H7 (cell line): ENCODE results near the gene NFIL3. TPM values are rescaled to one million over a fixed set of nuclear protein-coding genes. Genes with fewer than 3 reads are reported as not detected.
"Not testable (repeated sequence)": the region's sequence is repeated elsewhere in the genome, so short reads cannot be mapped to it uniquely, and the experiment has no call there.

ENCODE experiments used
- DNase-seq: peaks from one replicate; pipeline ENCODE4 v3.0.0; 2012
- H3K27me3 ChIP-seq: 2 replicates; pipeline ENCODE4 v1.6.0; 2011; ENCODE audit warnings: mild to moderate bottlenecking, low read length; ENCODE audit not compliant: control insufficient read depth, insufficient read depth
- H3K36me3 ChIP-seq: replicated peaks from 2 replicates; pipeline ENCODE4 v1.5.1; 2011; ENCODE audit warnings: low read length; ENCODE audit not compliant: control insufficient read depth, insufficient read depth
- H3K4me3 ChIP-seq: 2 replicates; pipeline ENCODE4 v1.5.1; 2011; ENCODE audit warnings: low read depth, mild to moderate bottlenecking, control low read depth, low read length, moderate library complexity; ENCODE audit not compliant: insufficient read depth
- total RNA-seq: library from RNA; depleted of rRNA; stranded (reverse); fragments of >200 nt; shearing (Covaris generic); gene quantifications from 2 replicates; pipeline ENCODE4 v1.2.3, GENCODE V29; 2014

Gene NFIL3
- total RNA-seq, 1 experiment from 2014 or later, result 5.0 TPM

- Histone ChIP-seq H3K27me3 (no peaks in the 10 kb centered on the region), H3K36me3 (no peaks in the 10 kb centered on the region), H3K4me3 (no peak overlapping the region)
- no peak for DNase-seq
Measured at GRCh38 chr9:91391818-91392217, 31.8 kb downstream of the NFIL3 start.

- Histone ChIP-seq H3K27me3 (no peaks in the 10 kb centered on the region), H3K4me3 (no peak overlapping the region), H3K36me3 (no peaks in the 10 kb centered on the region)
- no peak for DNase-seq
Measured at GRCh38 chr9:91391412-91391811, 32.2 kb downstream of the NFIL3 start.

GRCh38 chr9:91389686-91390085, 33.9 kb downstream of the NFIL3 start:
- not testable (repeated sequence) for H3K36me3 ChIP-seq, DNase-seq, H3K27me3 ChIP-seq, H3K4me3 ChIP-seq

- Histone ChIP-seq H3K27me3 (no peaks in the 10 kb centered on the region), H3K36me3 (no peaks in the 10 kb centered on the region), H3K4me3 (no peak overlapping the region)
- no peak for DNase-seq
Measured at GRCh38 chr9:91386765-91387164, 36.9 kb downstream of the NFIL3 start.

- Histone ChIP-seq H3K27me3 (no peaks in the 10 kb centered on the region), H3K4me3 (no peak overlapping the region), H3K36me3 (no peaks in the 10 kb centered on the region)
- DNase-seq, result no peak
Measured at GRCh38 chr9:91384954-91385353, 38.7 kb downstream of the NFIL3 start.

GRCh38 chr9:91383577-91383976, 40.1 kb downstream of the NFIL3 start:
- no peaks in the 10 kb centered on the region for H3K36me3 ChIP-seq
- H3K4me3 ChIP-seq, result no peak overlapping the region
- DNase-seq, result no peak
- no peaks in the 10 kb centered on the region for H3K27me3 ChIP-seq

GRCh38 chr9:91382298-91382697, 41.3 kb downstream of the NFIL3 start:
- DNase-seq, result no peak
- no peaks in the 10 kb centered on the region for H3K36me3 ChIP-seq
- no peaks in the 10 kb centered on the region for H3K27me3 ChIP-seq
- H3K4me3 ChIP-seq, result no peak overlapping the region

GRCh38 chr9:91379426-91379825, 44.2 kb downstream of the NFIL3 start:
- no peak for DNase-seq
- Histone ChIP-seq H3K27me3 (no peaks in the 10 kb centered on the region), H3K4me3 (no peak overlapping the region), H3K36me3 (no peaks in the 10 kb centered on the region)

GRCh38 chr9:91378695-91379127, 44.9 kb downstream of the NFIL3 start:
- DNase-seq, result no peak
- H3K36me3 ChIP-seq, result no peaks in the 10 kb centered on the region
- H3K4me3 ChIP-seq, result no peak overlapping the region
- no peaks in the 10 kb centered on the region for H3K27me3 ChIP-seq

GRCh38 chr9:91378054-91378453, 45.6 kb downstream of the NFIL3 start:
- not testable (repeated sequence) for H3K4me3 ChIP-seq, DNase-seq, H3K27me3 ChIP-seq, H3K36me3 ChIP-seq

GRCh38 chr9:91376239-91376638, 47.4 kb downstream of the NFIL3 start:
- Histone ChIP-seq H3K27me3 (no peaks in the 10 kb centered on the region), H3K36me3 (no peaks in the 10 kb centered on the region), H3K4me3 (no peak overlapping the region)
- no peak for DNase-seq

GRCh38 chr9:91374939-91375338, 48.7 kb downstream of the NFIL3 start:
- Histone ChIP-seq H3K36me3 (no peaks in the 10 kb centered on the region), H3K27me3 (no peaks in the 10 kb centered on the region), H3K4me3 (no peak overlapping the region)
- DNase-seq, result no peak

- H3K4me3 ChIP-seq, result no peak overlapping the region
- no peak for DNase-seq
- H3K36me3 ChIP-seq, result no peaks in the 10 kb centered on the region
- no peaks in the 10 kb centered on the region for H3K27me3 ChIP-seq
Measured at GRCh38 chr9:91371894-91372293, 51.7 kb downstream of the NFIL3 start.

- not testable (repeated sequence) for DNase-seq, H3K27me3 ChIP-seq, H3K36me3 ChIP-seq, H3K4me3 ChIP-seq
Measured at GRCh38 chr9:91370006-91370405, 53.6 kb downstream of the NFIL3 start.

- DNase-seq, result no peak
- no peaks in the 10 kb centered on the region; the same call in 1 of the 2 replicates for H3K36me3 ChIP-seq
- H3K4me3 ChIP-seq, result no peak overlapping the region
- no peaks in the 10 kb centered on the region for H3K27me3 ChIP-seq
Measured at GRCh38 chr9:91364702-91365101, 58.9 kb downstream of the NFIL3 start.

- no peak overlapping the region for H3K4me3 ChIP-seq
- no peaks in the 10 kb centered on the region for H3K27me3 ChIP-seq
- no peak for DNase-seq
- H3K36me3 ChIP-seq, result peaks cover 2% of the 10 kb centered on the region; the same call in 1 of the 2 replicates
Measured at GRCh38 chr9:91364005-91364404, 59.6 kb downstream of the NFIL3 start.
